Muscle of back (tissue), 11 donors: ENCODE results near the gene C2orf92. TPM values are rescaled to one million over a fixed set of nuclear protein-coding genes. Genes with fewer than 3 reads are reported as not detected.
"Not testable (repeated sequence)": the region's sequence is repeated elsewhere in the genome, so short reads cannot be mapped to it uniquely, and the experiment has no call there.

Experiments used
- DNase-seq, 3 donors: peaks; one replicate each; pipeline versions ENCODE4 v3.0.0 to v3.0.0-alpha.2; 2013
- polyA plus RNA-seq, 10 donors: library from polyadenylated mRNA; unstranded; fragments of 120-200 nt; gene quantifications; one replicate each; pipeline ENCODE4 v1.2.1, GENCODE V29; 2013; ENCODE audit not compliant: insufficient read length in 10 of 10

Gene C2orf92
- polyA plus RNA-seq, 10 donors, result 6.9 to 28.4 (median 13.6) TPM

- no peak for DNase-seq
Observed at GRCh38 chr2:97660044-97660774, 9.3 kb upstream of the C2orf92 start.

GRCh38 chr2:97660775-97661389 lies 8.6 kb upstream of the C2orf92 start:
- DNase-seq, result no peak

- DNase-seq, result no peak
Observed at GRCh38 chr2:97661927-97662326, 7.6 kb upstream of the C2orf92 start.

- DNase-seq, result no peak
Observed at GRCh38 chr2:97662386-97662894, 7.1 kb upstream of the C2orf92 start.

- peak; percentile 70 to 91 (median 85) for DNase-seq
Observed at GRCh38 chr2:97662895-97663625, 6.5 kb upstream of the C2orf92 start.

- no peak for DNase-seq
Observed at GRCh38 chr2:97663626-97663961, 5.9 kb upstream of the C2orf92 start.

GRCh38 chr2:97663962-97664635 lies 5.4 kb upstream of the C2orf92 start, which contains the start of gene ACTR1B:
ACTR1B (minus strand) TSS chr2:97664044; CDS start chr2:97663890, 154 bp downstream.
- peak; percentile 98 to 99 (median 98) for DNase-seq

- DNase-seq, result peak in 1 of 3 donors; percentile 8
Observed at GRCh38 chr2:97664636-97664970, 4.9 kb upstream of the C2orf92 start.

GRCh38 chr2:97670471-97670870 lies 958 bp downstream of the C2orf92 start:
- DNase-seq, result no peak

GRCh38 chr2:97671526-97671925 lies 2.0 kb downstream of the C2orf92 start:
- no peak for DNase-seq

- DNase-seq, result not testable (repeated sequence)
Observed at GRCh38 chr2:97672606-97673140, 3.2 kb downstream of the C2orf92 start.

GRCh38 chr2:97673182-97673914 lies 3.8 kb downstream of the C2orf92 start:
- DNase-seq, result no peak

GRCh38 chr2:97673915-97674283 lies 4.4 kb downstream of the C2orf92 start:
- no peak for DNase-seq

GRCh38 chr2:97675430-97676113 lies 6.1 kb downstream of the C2orf92 start:
- no peak for DNase-seq

GRCh38 chr2:97676620-97677019 lies 7.1 kb downstream of the C2orf92 start:
- no peak for DNase-seq

- DNase-seq, result no peak
Observed at GRCh38 chr2:97677480-97677879, 8.0 kb downstream of the C2orf92 start.

GRCh38 chr2:97678298-97678697 lies 8.8 kb downstream of the C2orf92 start:
- DNase-seq, result no peak

- not testable (repeated sequence) for DNase-seq
Observed at GRCh38 chr2:97687235-97687634, 17.7 kb downstream of the C2orf92 start.

GRCh38 chr2:97688062-97688827 lies 18.7 kb downstream of the C2orf92 start:
- DNase-seq, result no peak

GRCh38 chr2:97691166-97691565 lies 21.7 kb downstream of the C2orf92 start:
- no peak for DNase-seq
